Inflammatory macrophage treated with lipopolysaccharide for 1 hour (primary cell): ENCODE data around the gene GPR17.

Experiments used
- DNase-seq, 2 donors: peaks; one replicate each; pipeline ENCODE4 v3.0.0-alpha.2; 2020 to 2022

The GPR17 gene

GRCh38 chr2:127672341-127673224 lies 26.6 kb downstream of the GPR17 start:
- peak in 1 of 2 donors; percentile 80 for DNase-seq

GRCh38 chr2:127673291-127674069 lies 27.5 kb downstream of the GPR17 start:
- DNase-seq: peak in 1 of 2 donors; percentile 34

GRCh38 chr2:127674241-127675209 lies 28.6 kb downstream of the GPR17 start:
- DNase-seq: peak; percentile 16 to 78

- peak; percentile 82 to 93 for DNase-seq
These were observed 29.6 kb downstream of the GPR17 start, which contains the start of gene LIMS2 for GRCh38 chr2:127675331-127676261. Gene LIMS2 (minus strand): TSS chr2:127675530. CDS start chr2:127675024, 506 bp downstream.

- no peak for DNase-seq
These were observed 31.0 kb downstream of the GPR17 start for GRCh38 chr2:127676906-127677305.

- DNase-seq: no peak
These were observed 32.6 kb downstream of the GPR17 start for GRCh38 chr2:127678531-127678930.

GRCh38 chr2:127678991-127679390 lies 33.0 kb downstream of the GPR17 start:
- no peak for DNase-seq

- DNase-seq: no peak
These were observed 33.9 kb downstream of the GPR17 start for GRCh38 chr2:127679680-127680361.

- DNase-seq: no peak
These were observed 34.8 kb downstream of the GPR17 start for GRCh38 chr2:127680706-127681287.

- no peak for DNase-seq
These were observed 35.4 kb downstream of the GPR17 start for GRCh38 chr2:127681288-127681804.

- no peak for DNase-seq
These were observed 36.3 kb downstream of the GPR17 start for GRCh38 chr2:127681976-127682857.

- DNase-seq: no peak
These were observed 37.1 kb downstream of the GPR17 start for GRCh38 chr2:127683056-127683455.

- DNase-seq: no peak
These were observed 37.8 kb downstream of the GPR17 start for GRCh38 chr2:127683757-127684156.

GRCh38 chr2:127685410-127686080 lies 39.6 kb downstream of the GPR17 start:
- DNase-seq: no peak

- DNase-seq: no peak
These were observed 42.5 kb downstream of the GPR17 start for GRCh38 chr2:127688405-127688804.

GRCh38 chr2:127690696-127691095 lies 44.7 kb downstream of the GPR17 start:
- DNase-seq: no peak

GRCh38 chr2:127694986-127695385 lies 49.0 kb downstream of the GPR17 start:
- DNase-seq: no peak
